Endothelial cell of umbilical vein (primary cell): ENCODE results near the gene STAC3. TPM values are rescaled to one million over a fixed set of nuclear protein-coding genes. Genes with fewer than 3 reads are reported as not detected.

Source experiments
- BruUV-seq: library from RNA; stranded (reverse); fragments of 400-500 nt; replicated peaks from 2 replicates; lab custom pipeline; 2021; lab: Mats Ljungman, UMichigan
- CTCF ChIA-PET: fragments of 300-600, 350-600 bp; sonication (Branson Sonifier 250); formaldehyde crosslinking; loops from one replicate; lab custom pipeline; 2021; ENCODE audit warnings: antibody characterized with exemption, inconsistent platforms; lab: Charles Lee
- POLR2A ChIA-PET: fragments of 300-600, 350-600 bp; sonication (Branson Sonifier 250); formaldehyde crosslinking; loops from one replicate; lab custom pipeline; 2021; ENCODE audit warnings: antibody characterized with exemption, inconsistent platforms; lab: Charles Lee
- DNase-seq: peaks from one replicate; pipeline ENCODE4 v3.0.0-alpha.2; 2011; ENCODE audit warnings: low read depth, low spot score
- FAIRE-seq: peaks from 2 replicates; lab custom pipeline; 2011; peaks lifted over from hg19 to GRCh38; lab: Jason Lieb, UNC
- H2AFZ ChIP-seq: 2 replicates; pipeline ENCODE4 v1.6.0; 2012; ENCODE audit warnings: low read depth, low read length, control low read depth, inconsistent platforms
- H3K27ac ChIP-seq: 2 replicates; pipeline ENCODE4 v1.5.1; 2011; ENCODE audit warnings: low read depth, mild to moderate bottlenecking, control low read depth, low read length, moderate library complexity; ENCODE audit not compliant: insufficient read depth
- H3K27me3 ChIP-seq, 2 experiments: 2 replicates each; pipeline versions ENCODE4 v1.6.0 to v1.6.1; 2011; ENCODE audit warnings: low read length in 2 of 2, mixed read lengths in 1 of 2; ENCODE audit not compliant: control insufficient read depth in 2 of 2, insufficient read depth in 2 of 2
- H3K36me3 ChIP-seq, 2 experiments: 2 replicates in 1 of 2; 3 replicates in 1 of 2; pipeline ENCODE4 v1.5.1; 2011; ENCODE audit warnings: low read length in 2 of 2, mild to moderate bottlenecking in 1 of 2, moderate library complexity in 1 of 2; ENCODE audit not compliant: control insufficient read depth in 2 of 2, insufficient read depth in 2 of 2; ENCODE audit errors: extremely low read depth in 1 of 2
- H3K4me1 ChIP-seq: 3 replicates; pipeline ENCODE4 v1.5.1; 2011; ENCODE audit warnings: mild to moderate bottlenecking, low read length; ENCODE audit not compliant: control insufficient read depth, insufficient read depth; ENCODE audit errors: extremely low read depth
- H3K4me2 ChIP-seq: 2 replicates; pipeline ENCODE4 v1.6.1; 2011; ENCODE audit warnings: low read length, control low read depth, mixed read lengths; ENCODE audit not compliant: insufficient read depth
- H3K4me3 ChIP-seq, 3 experiments: fragments of 200-600 bp in 1 of 3; sonication (generic), shearing (Covaris generic) in 1 of 3; replicated peaks in 1 of 3; 2 replicates each; pipeline ENCODE4 v1.5.1; 2011 to 2016; ENCODE audit warnings: control low read depth in 3 of 3, low read length in 3 of 3, mild to moderate bottlenecking in 2 of 3, inconsistent platforms in 1 of 3, low read depth in 1 of 3, moderate library complexity in 1 of 3; ENCODE audit not compliant: insufficient read depth in 1 of 3
- H3K79me2 ChIP-seq: 2 replicates; pipeline ENCODE4 v1.6.0; 2012; ENCODE audit warnings: low read length, inconsistent platforms; ENCODE audit not compliant: control insufficient read depth, insufficient read depth
- H3K9ac ChIP-seq: replicated peaks from 2 replicates; pipeline ENCODE3; 2011; ENCODE audit warnings: low read length, control low read depth; ENCODE audit not compliant: insufficient read depth; ENCODE audit errors: extremely low read depth
- H3K9me1 ChIP-seq: replicated peaks from 3 replicates; pipeline ENCODE4 v1.6.0; 2011; ENCODE audit warnings: mild to moderate bottlenecking, low read length; ENCODE audit not compliant: control insufficient read depth, insufficient read depth; ENCODE audit errors: extremely low read depth
- H3K9me3 ChIP-seq: replicated peaks from 2 replicates; pipeline ENCODE4 v1.5.1; 2012; ENCODE audit warnings: low read length, inconsistent platforms; ENCODE audit not compliant: control insufficient read depth, insufficient read depth
- H4K20me1 ChIP-seq: replicated peaks from 2 replicates; pipeline ENCODE3; 2011; ENCODE audit warnings: mild to moderate bottlenecking, low read length; ENCODE audit not compliant: control insufficient read depth, insufficient read depth; ENCODE audit errors: extremely low read depth
- CTCF ChIP-seq, 2 donors: IDR thresholded peaks; 1 replicate in 1 of 2; 2 replicates in 1 of 2; pipeline ENCODE4 v1.5.1; 2011; ENCODE audit warnings: low read length in 2 of 2, mild to moderate bottlenecking in 2 of 2, moderate library complexity in 2 of 2, control low read depth in 1 of 2, inconsistent platforms in 1 of 2, low read depth in 1 of 2; ENCODE audit not compliant: insufficient read depth in 1 of 2; ENCODE audit errors: extremely low read depth in 1 of 2
- EZH2 ChIP-seq: IDR thresholded peaks from 2 replicates; pipeline ENCODE4 v1.6.1; 2012; ENCODE audit warnings: borderline replicate concordance, low read depth, mild to moderate bottlenecking, moderate library complexity, low read length, inconsistent platforms; ENCODE audit not compliant: severe bottlenecking
- FOS ChIP-seq: IDR thresholded peaks from 2 replicates; pipeline ENCODE4 v1.6.1; 2011; ENCODE audit warnings: mild to moderate bottlenecking, low read length, moderate library complexity, borderline replicate concordance; ENCODE audit not compliant: insufficient read depth
- GATA2 ChIP-seq: IDR thresholded peaks from 2 replicates; pipeline ENCODE4 v1.7.0; 2011; ENCODE audit warnings: low read depth, mild to moderate bottlenecking, moderate library complexity, mixed read lengths, low read length; ENCODE audit not compliant: insufficient read length, insufficient read depth
- JUN ChIP-seq: IDR thresholded peaks from 2 replicates; pipeline ENCODE4 v1.6.1; 2011; ENCODE audit warnings: borderline replicate concordance, low read depth; ENCODE audit not compliant: insufficient read length, insufficient read depth
- MYC ChIP-seq: IDR thresholded peaks from one replicate; pipeline ENCODE4 v1.6.1; 2011; ENCODE audit warnings: mild to moderate bottlenecking, low read depth, low read length
- POLR2A ChIP-seq: IDR thresholded peaks from 2 replicates; pipeline ENCODE4 v1.6.1; 2012; ENCODE audit warnings: low read depth, mild to moderate bottlenecking, control low read depth, low read length
- POLR2AphosphoS5 ChIP-seq: IDR thresholded peaks from 2 replicates; pipeline ENCODE4 v1.6.1; 2012; ENCODE audit warnings: low read depth, mild to moderate bottlenecking, control low read depth, low read length, moderate library complexity; ENCODE audit not compliant: insufficient read depth
- dilution Hi-C: fragments of 300-500 bp; cut with MboI; formaldehyde crosslinking; loops from one replicate; pipeline ENCODE4 v1.15.0; 2019; ENCODE audit warnings: low sequenced_read_pairs; ENCODE audit not compliant: extremely low pct_ligation_motif_present
- intact Hi-C: fragments of 100-400 bp; cut with micrococcal nuclease; formaldehyde crosslinking; loops from one replicate; pipeline ENCODE4 v1.10.0; 2022
- polyA plus RNA-seq, 4 experiments: library from polyadenylated mRNA; depleted of rRNA in 3 of 4; stranded (reverse) in 3 of 4; unstranded in 1 of 4; fragments of >200 nt; gene quantifications; 2 replicates each; pipeline versions ENCODE4 v1.2.1 to v1.2.3, GENCODE V29; 2011 to 2012; ENCODE audit warnings: missing spikeins in 1 of 4
- total RNA-seq: library from RNA; stranded (reverse); gene quantifications from 2 replicates; pipeline ENCODE4 v1.2.3, GENCODE V29; 2021
- TF ChIP-seq, protein P1 (sequence below): IDR thresholded peaks from 2 replicates; pipeline ENCODE4 v1.6.1; 2011; ENCODE audit not compliant: insufficient read depth, insufficient read length

STAC3 gene
- total and polyA plus RNA-seq, 2 donors (not counting 3 experiments of a cell fraction or from before 2014, with no cell fraction given) = 0.36 to 0.55 TPM

GRCh38 chr12:57207731-57208630 lies 43.0 kb downstream of the STAC3 start:
- FAIRE-seq (no peak), DNase-seq (no peak)
- Histone ChIP-seq H3K36me3 (no peaks in the 10 kb centered on the region), H3K9me1 (no peaks in the 10 kb centered on the region), H3K27ac (no peak overlapping the region), H3K4me3 (no peak overlapping the region), H3K9ac (no peak overlapping the region), H3K9me3 (no peaks in the 10 kb centered on the region), H3K79me2 (no peaks in the 10 kb centered on the region), H3K4me2 (no peak overlapping the region), H2AFZ (no peak overlapping the region), H3K27me3 (no peaks in the 10 kb centered on the region), H3K4me1 (no peaks in the 10 kb centered on the region), H4K20me1 (no peaks in the 10 kb centered on the region)
- intact Hi-C loops = no loop called here
- no TSS peak for BruUV-seq
- no peak for TF ChIP-seq POLR2A
- no peak for TF ChIP-seq JUN
- no peak for TF ChIP-seq GATA2
- TF ChIP-seq CTCF (IDR thresholded peaks at IDR 0.05; ENCODE audit: extremely low read depth in 1 of 2, insufficient read depth in 1 of 2, low read depth in 1 of 2, low read length in 2 of 2) = no peak
- TF ChIP-seq EZH2 = no peak
- TF ChIP-seq POLR2AphosphoS5 = no peak
- no peak for TF ChIP-seq MYC
- TF ChIP-seq, protein P1, sequence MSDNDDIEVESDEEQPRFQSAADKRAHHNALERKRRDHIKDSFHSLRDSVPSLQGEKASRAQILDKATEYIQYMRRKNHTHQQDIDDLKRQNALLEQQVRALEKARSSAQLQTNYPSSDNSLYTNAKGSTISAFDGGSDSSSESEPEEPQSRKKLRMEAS = no peak
- TF ChIP-seq FOS = no peak
- CTCF ChIA-PET = interaction anchor here (1.0 to 3.8 kb wide), 4 partner anchors 21 to 37 kb away, joined by 3 to 13 read pairs (median 4); partner anchors contain the start of gene SHMT2
- dilution Hi-C loops = no loop called here
- POLR2A ChIA-PET = no interaction called here
